ENCODE measurements around the gene ERCC2. TPM values are rescaled to one million over a fixed set of nuclear protein-coding genes. Genes with fewer than 3 reads are reported as not detected.

ERCC2 gene
- polyA plus RNA-seq, 1 experiment = 94.6 TPM

DNA sequence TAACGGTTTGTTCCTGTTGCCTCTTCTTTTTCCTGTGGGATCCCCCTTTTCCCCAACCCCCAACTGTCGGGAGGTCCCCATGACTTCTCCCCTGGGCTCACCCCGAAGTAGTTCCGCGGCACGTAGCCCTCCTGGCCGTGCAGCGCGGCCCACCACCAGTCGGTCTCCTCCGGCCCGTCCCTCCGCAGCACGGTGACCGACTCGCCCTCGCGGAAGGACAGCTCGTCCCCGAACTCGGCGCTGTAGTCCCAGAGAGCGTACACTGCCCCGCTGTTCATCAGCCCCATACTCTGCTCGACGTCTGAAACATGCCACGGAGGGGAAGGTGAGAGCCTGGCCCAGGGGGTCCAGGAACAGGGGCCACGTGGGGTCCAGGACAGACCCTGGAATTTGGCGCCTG, 12.1 kb upstream of the ERCC2 start:
- POLR2A ChIA-PET = no interaction called here
- Histone ChIP-seq H3K4me3 (ENCODE audit: low read depth, low read length) (no peak overlapping the region), H3K27me3 (ENCODE audit: control insufficient read depth, insufficient read depth, low read length) (no peaks in the 10 kb centered on the region), H3K36me3 (ENCODE audit: control insufficient read depth, insufficient read depth, low read length) (no peaks in the 10 kb centered on the region; the same call in 1 of the 2 replicates)
- TF ChIP-seq CTCF (IDR thresholded peaks at IDR 0.05; ENCODE audit: insufficient read depth, low read depth, low read length) = no peak
- DNase-seq (ENCODE audit: low read depth) = no peak
- CTCF ChIA-PET = no interaction called here

GRCh38 chr19:45380107-45380506, 9.7 kb upstream of the ERCC2 start:
- POLR2A ChIA-PET = no interaction called here
- Histone ChIP-seq H3K4me3 (ENCODE audit: low read depth, low read length) (no peak overlapping the region), H3K36me3 (ENCODE audit: control insufficient read depth, insufficient read depth, low read length) (no peaks in the 10 kb centered on the region; the same call in 1 of the 2 replicates), H3K27me3 (ENCODE audit: control insufficient read depth, insufficient read depth, low read length) (no peaks in the 10 kb centered on the region)
- TF ChIP-seq CTCF (IDR thresholded peaks at IDR 0.05; ENCODE audit: insufficient read depth, low read depth, low read length) = no peak
- CTCF ChIA-PET = no interaction called here
- DNase-seq (ENCODE audit: low read depth) = no peak

DNA sequence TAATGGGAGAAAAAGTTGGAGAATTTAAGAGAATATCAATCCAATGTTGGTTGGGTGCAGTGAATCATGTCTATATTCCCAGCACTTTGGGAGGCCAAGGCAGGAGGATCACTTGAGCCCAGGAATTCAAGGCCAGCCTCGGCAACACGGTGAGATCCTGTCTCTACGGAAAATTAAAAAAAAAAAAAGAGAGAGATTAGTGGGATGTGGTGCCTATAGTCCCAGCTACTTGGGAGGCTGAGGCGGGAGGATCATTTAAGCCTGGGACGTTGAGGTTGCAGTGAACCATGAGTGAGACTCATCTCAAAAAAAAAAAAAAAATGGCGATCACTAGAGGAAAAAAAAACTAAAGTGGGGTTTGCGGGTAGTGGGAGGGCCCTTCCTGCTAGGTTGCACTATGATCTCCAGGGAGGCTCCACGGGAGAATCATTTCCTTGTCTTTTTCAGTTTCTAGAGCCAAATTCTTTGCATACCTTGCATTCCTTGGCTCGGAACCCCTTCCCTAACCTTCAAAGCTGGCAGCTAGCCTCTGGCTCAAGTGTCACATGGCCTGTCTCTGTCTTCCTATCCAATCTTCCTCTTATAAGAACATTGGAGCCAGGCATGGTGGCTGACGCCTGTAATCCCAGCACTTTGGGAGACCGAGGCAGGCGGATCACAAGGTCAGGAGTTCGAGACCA, 5.8 kb upstream of the ERCC2 start:
- TF ChIP-seq CTCF (IDR thresholded peaks at IDR 0.05; ENCODE audit: insufficient read depth, low read depth, low read length) = no peak
- no peaks in the 10 kb centered on the region for H3K36me3 ChIP-seq (ENCODE audit: control insufficient read depth, insufficient read depth, low read length)
- peak; percentile 89 for DNase-seq (ENCODE audit: low read depth)
- ChIA-PET POLR2A (no interaction called here), CTCF (no interaction called here)
- H3K27me3 ChIP-seq (ENCODE audit: control insufficient read depth, insufficient read depth, low read length) = no peaks in the 10 kb centered on the region
- no peak overlapping the region for H3K4me3 ChIP-seq (ENCODE audit: low read depth, low read length)

DNA sequence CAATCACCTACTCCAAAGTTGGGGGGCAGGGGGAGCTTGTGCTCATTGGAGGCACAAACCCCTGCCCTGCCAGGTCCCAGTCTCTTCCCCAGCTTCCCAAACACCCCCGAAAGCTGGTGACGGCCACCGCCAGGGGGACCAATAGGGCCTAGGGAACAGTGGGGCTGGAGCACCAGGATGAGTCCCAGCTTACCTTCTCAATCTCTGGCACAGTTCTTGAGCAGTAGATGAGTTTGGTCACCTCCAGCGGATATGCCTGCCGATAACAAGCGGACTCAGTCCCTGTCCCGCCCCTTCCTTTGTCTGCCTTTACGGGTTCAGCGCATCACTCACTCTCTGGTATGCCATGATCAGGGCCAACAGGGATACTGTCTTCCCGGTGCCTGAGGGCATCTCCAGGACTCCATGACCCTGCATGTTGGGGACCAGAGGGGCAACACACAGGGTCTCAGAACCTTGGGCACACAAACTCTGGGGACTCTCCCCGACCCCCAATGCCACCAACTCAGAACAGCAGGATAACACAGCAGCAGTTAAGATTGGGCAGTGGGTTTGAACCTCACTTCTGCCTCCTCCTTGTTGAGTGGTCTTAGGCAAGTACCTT, 1.5 kb downstream of the ERCC2 start:
- DNase-seq (ENCODE audit: low read depth) = no peak
- H3K27me3 ChIP-seq (ENCODE audit: control insufficient read depth, insufficient read depth, low read length) = no peaks in the 10 kb centered on the region
- no peak for TF ChIP-seq CTCF (IDR thresholded peaks at IDR 0.05; ENCODE audit: insufficient read depth, low read depth, low read length)
- H3K36me3 ChIP-seq (ENCODE audit: control insufficient read depth, insufficient read depth, low read length) = peaks cover 4% of the 10 kb centered on the region
- CTCF ChIA-PET = interaction anchor here (1.1 to 1.3 kb wide), 2 partner anchors 10 to 110 kb away, joined by 3 to 4 read pairs; no protein-coding TSS in a partner anchor
- POLR2A ChIA-PET = no interaction called here
- no peak overlapping the region for H3K4me3 ChIP-seq (ENCODE audit: low read depth, low read length)

- no peak for TF ChIP-seq CTCF (IDR thresholded peaks at IDR 0.05; ENCODE audit: insufficient read depth, low read depth, low read length)
- ChIA-PET CTCF (interaction anchor here (1.1 to 1.3 kb wide), 3 partner anchors 11 to 111 kb away, joined by 3 to 4 read pairs (median 3); no protein-coding TSS in a partner anchor), POLR2A (no interaction called here)
- no peak for DNase-seq (ENCODE audit: low read depth)
- Histone ChIP-seq H3K4me3 (ENCODE audit: low read depth, low read length) (no peak overlapping the region), H3K27me3 (ENCODE audit: control insufficient read depth, insufficient read depth, low read length) (no peaks in the 10 kb centered on the region), H3K36me3 (ENCODE audit: control insufficient read depth, insufficient read depth, low read length) (peaks cover 5% of the 10 kb centered on the region)
Measured at GRCh38 chr19:45368127-45368526, 2.2 kb downstream of the ERCC2 start.

All from BJ (cell line).